CD4-positive, alpha-beta T cell treated with Interleukin-17A for 1 hour (primary cell): ENCODE data around the gene LPCAT3.
"Not testable (repeated sequence)": the region's sequence is repeated elsewhere in the genome, so short reads cannot be mapped to it uniquely, and the experiment has no call there.

Experiments
- DNase-seq: peaks from one replicate; pipeline ENCODE4 v3.0.0-alpha.2; 2020

LPCAT3 gene

GRCh38 chr12:7018350-7019042 is at the start of gene LPCAT3:
TSS of gene LPCAT3 (minus strand) at chr12:7018476. CDS start at chr12:7018424, 52 bp downstream.
- DNase-seq = peak; percentile 98

DNA sequence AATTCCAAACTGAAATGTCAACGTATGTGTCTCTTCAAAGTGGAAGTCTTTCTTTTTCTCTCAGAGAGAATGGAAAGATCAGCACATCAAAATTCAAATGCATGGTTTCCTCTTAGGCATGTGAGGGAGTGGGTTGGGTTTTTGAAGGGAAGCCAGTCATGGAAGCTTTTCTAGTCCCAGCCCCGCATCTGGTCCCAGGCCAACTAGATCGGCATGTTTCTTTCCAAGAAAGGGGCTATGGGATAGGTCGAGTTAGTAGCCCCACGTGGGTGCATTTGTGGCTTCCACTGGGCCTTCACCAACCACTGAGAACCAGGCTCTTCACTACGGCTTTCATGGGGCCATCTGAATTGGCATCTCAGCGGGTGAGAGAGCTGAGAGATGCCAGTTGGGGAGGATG is 48.8 kb upstream of the LPCAT3 start:
- no peak for DNase-seq

- DNase-seq = no peak
Observed at GRCh38 chr12:7066596-7066995, 48.3 kb upstream of the LPCAT3 start.

DNA sequence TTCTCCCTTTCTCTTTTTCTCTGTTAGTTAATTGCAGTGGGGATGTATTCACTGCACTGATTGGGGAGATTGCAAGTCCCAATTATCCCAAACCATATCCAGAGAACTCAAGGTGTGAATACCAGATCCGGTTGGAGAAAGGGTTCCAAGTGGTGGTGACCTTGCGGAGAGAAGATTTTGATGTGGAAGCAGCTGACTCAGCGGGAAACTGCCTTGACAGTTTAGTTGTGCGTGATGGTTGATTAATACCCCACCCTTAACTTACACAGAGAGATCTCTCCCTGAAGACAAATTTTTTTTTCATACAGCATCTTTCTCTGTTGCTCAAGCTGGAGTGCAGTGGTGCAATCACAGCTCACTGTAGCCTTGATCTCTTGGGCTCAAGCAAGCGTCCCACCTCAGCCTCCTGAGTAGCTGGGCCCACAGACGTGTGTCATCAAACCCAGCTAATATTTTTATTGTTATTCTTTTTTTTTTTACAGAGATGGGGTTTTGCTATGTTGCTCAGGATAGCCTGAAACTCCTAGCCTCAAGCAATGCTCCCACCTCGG is 46.9 kb upstream of the LPCAT3 start:
- no peak for DNase-seq

- no peak for DNase-seq
Observed at GRCh38 chr12:7064516-7064915, 46.2 kb upstream of the LPCAT3 start.

DNA sequence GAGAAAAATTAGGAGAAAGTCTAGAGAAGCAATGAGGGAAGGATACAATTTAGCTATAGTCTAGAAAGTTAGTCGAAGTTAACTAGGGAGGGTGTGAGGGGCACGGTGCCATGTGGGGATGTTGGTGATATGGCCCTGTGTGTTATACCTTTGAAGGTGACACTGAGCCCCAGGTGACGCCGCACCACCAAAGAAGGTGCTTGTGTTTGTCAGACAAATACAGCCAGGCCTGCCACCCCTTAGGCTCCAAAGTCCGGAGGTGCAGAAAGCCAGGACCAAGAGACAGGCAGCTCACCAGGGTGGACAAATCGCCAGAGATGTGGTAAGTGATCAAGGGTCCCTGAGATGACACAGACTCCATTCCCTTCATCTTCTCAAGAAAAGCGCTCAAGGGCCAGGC is 43.3 kb upstream of the LPCAT3 start:
- no peak for DNase-seq

DNA sequence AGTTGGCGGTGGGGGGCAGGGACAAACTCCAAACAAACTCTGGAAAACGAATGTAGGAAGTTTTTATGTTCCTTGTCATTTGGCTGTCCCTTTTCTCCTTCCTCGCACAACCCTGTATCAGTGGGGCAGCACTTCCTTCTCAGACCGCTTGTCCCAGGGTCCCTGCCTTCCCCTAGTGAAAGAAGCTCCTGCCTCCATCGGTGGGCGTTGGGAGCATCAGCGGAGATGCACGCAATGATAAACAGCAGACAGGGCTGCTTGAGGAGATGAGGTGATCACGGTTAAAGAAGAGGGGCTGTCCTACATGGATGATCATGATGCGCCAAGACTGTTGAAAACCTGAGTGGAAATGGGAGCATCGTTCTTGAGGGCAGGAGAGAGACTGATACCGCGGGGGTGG is 42.9 kb upstream of the LPCAT3 start:
- DNase-seq = no peak

- DNase-seq = no peak
Observed at GRCh38 chr12:7060353-7060954, 42.2 kb upstream of the LPCAT3 start, which contains the start of gene C1S. TSS of gene C1S (plus strand) at chr12:7060718. CDS start at chr12:7061913, 1,195 bp downstream.

DNA sequence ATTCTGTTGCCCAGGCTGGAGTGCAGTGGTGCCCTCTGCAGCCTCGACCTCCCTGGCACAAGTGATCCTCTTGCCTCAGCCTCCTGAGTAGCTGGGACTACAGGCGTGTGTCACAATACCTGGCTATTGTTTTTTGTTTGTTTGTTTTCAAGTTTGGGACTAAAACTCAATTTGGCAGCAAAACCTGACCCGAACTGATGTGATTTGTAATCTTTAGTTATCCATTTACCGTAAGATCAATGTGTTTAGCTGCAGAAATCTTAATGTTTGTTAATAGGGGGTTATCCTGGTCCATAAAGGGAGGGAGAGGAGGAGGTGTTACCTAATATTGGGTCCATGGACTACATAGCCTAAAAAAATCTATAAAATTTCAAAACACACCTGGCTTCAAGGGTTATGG is 41.5 kb upstream of the LPCAT3 start:
- DNase-seq = no peak

DNA sequence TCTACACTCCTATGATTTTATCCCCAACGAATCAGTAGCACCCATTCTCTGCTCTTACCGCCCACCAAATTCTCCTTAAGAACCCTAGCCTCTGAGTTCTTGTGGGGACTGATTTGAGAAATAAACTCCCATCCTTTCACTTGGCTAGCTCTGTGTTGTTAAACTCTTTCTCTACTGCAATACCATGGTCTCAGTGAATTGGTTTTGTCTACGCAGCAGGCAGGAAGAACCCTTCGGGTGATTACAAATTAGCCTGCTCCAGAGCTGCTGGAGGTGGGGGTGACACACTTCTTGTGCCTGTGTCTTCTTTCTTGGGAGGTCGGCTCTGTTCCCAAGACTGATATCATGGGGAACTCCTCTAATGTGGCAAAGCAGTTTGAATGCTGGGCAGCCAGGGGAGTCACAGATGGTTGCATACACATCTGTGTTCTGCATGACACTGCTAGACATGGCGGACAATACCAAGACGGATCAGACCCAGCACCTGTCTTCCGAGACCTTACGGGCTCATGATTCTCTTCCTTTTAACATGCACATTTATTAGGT is 40.6 kb upstream of the LPCAT3 start:
- no peak for DNase-seq

DNA sequence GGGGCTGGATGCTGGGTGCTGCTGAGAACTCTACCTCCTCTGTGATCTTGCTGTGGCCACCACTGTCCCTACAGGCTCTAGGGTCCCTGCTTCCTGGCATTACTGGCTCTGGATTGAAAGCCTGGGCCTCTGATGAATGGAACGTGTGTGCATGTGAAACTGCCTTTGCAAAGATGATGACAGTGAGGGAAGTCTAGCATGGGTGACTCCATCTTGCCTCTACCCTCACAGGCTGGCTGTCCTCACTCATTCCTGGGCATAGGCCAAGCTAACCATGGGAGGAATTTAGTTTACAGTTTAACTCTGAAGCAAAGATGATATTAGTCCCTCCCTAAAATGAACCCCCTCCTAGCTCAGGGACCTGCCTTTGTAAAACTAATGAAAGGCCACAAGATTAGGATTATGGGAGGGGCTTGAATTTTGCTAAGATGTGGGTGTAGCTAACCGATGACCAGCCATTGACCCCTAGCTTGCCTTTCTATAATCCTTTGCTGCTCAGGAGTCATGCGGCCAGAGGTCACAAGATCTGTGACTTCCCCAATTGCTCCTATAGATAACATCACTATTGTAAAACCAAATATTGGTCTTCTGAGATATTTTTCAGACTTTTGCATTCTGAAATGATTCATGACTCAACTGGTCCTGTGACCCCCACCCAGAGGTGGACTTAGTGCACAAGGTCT is 40.0 kb upstream of the LPCAT3 start:
- no peak for DNase-seq

DNA sequence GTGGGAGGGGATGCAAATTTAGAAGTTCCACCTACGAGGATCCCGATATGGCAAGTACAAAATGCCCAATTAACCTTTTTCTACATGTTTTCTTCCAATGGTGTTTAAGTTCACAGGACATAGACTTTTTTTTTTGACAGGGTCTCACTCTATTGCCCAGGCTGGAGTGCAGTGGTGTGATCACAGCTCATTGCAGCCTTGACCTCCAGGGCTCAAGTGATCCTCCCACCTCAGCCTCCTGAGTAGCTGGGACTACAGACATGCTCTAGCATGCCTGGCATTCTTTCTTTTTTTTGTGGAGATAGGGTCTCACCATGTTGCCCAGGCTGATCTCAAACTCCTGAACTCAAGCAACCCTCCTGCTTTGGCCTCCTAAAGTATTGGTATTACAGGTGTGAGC is 37.5 kb upstream of the LPCAT3 start:
- DNase-seq = not testable (repeated sequence)

DNA sequence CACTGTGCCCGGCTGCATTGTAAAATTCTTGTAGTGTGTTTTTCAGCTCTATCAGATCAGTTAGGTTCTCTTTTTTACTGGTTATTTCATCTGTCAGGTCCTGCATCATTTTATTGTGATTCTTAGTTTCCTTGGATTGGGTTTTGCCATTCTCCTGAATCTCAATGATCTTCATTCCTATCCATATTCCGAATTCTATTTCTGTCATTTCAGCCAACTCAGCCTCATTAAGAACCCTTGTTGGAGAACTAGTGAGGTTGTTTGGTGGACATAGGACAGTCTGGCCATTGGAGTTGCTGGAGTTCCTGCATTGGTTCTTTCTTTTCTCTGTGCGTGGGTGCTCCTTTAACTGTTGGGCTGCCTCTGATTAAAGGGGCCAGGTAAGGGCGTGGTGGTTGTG is 36.6 kb upstream of the LPCAT3 start:
- DNase-seq = no peak

DNA sequence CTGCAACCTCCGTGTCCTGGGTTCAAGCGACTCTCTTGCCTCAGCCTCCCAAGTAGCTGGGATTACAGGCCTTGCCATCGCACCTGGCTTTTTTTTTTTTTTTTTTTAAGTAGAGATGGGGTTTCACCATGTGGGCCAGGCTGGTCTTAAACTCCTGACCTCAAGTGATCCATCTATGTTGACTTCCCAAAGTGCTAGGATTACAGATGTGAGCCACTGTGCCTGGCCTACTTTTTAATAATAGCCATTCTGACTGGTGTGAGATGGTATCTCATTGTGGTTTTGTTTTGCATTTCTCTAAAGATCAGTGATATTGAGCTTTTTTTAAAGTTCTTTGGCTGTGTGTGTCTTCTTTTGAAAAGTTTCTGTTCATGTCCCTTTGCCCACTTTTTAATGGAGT is 31.7 kb upstream of the LPCAT3 start:
- not testable (repeated sequence) for DNase-seq

GRCh38 chr12:7049445-7049951 is 31.2 kb upstream of the LPCAT3 start:
- not testable (repeated sequence) for DNase-seq

DNA sequence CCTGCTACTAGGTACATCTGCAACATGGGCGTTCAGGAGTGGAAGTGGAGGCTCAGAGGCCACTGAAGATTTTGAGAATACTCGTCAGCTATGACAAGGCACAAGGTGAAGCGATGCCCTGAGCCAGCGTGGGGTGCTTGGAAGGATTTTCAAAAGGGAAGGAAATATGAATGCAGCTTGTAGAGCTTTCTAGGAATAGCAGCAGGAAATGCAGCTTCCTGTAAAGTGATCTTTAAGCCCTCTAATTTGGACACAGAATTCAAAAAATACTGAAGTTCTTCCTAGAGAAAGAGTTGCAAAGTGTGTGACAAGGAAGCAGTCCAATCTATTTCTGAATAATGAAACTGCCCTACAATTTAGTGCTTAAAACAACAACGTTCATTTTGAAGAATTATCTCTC is 29.0 kb upstream of the LPCAT3 start:
- no peak for DNase-seq

GRCh38 chr12:7046383-7047105 is 28.3 kb upstream of the LPCAT3 start:
- DNase-seq = no peak

- DNase-seq = no peak
Observed at GRCh38 chr12:7045913-7046312, 27.6 kb upstream of the LPCAT3 start.

DNA sequence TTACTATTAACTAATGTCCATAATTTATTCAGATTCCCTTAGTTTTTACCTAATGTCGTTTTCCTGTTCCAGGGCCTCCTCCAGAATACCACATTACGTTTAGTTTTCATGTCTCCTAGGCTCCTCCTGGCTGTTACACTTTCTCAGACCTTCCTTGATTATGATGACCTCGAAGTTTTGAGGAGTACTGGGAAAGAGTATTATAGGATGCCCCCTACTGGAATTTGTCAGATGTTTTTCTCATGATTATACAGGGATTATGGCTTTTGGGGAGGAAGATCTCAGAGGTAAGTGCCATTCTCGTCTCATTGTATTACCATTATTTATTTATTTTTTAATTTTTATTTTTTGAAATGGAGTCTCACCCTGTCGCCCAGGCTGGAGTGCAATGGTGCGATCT is 24.6 kb upstream of the LPCAT3 start:
- peak; percentile 40 for DNase-seq

GRCh38 chr12:7039403-7039802 is 21.1 kb upstream of the LPCAT3 start:
- DNase-seq = no peak

DNA sequence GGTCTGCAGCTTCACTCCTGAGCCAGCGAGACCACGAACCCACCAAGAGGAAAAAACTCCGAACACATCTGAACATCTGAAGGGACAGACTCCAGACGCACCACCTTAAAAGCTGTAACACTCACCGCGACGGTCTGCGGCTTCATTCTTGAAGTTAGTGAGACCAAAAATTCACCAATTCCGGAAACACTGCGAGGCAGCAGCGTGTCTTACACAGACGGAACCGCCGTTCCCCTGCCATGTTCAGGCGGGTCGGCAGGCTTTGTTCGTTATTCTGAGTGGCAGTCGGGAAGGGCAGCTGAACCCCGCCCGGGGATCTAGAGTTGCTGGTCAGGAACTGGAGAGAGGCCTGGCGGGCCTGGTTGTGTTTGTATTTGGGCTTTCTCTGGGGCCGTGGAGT is 20.3 kb upstream of the LPCAT3 start:
- DNase-seq = no peak

DNA sequence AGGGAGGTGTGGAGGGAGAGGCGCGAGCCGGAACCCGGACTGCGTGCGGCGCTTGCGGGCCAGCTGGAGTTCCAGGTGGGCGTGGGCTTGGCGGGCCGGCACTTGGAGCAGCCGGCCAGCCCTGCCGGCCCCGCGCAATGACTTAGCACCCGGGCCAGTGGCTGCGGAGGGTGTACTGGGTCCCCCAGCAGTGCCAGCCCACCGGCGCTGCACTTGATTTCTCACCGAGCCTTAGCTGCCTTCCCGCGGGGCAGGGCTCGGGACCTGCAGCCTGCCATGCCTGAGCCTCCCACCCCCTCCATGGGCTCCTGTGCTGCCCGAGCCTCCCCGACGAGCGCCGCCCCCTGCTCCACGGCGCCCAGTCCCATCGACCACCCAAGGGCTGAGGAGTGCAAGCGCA is 19.1 kb upstream of the LPCAT3 start:
- DNase-seq = not testable (repeated sequence)

DNA sequence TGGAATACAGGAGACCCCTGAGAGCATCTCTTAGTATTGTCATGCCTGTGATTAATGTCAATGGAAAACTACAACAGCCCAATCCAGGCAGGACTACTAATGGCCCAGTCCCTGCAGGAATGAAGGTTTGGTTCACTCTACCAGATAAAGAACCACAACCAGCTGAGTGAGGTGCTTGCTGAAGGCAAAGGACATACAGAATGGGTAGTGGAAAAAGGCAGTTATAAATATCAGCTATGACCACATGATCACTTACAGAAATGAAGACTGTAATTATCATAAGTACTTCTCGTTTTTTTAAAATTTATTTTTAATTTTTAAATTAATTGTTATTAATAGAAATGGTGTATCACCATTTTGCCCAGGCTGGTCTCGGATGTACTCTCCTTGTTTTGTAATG is 17.2 kb upstream of the LPCAT3 start:
- no peak for DNase-seq
